Panc1 (cell line): ENCODE data around the gene APPL1.

Source experiments
- CTCF ChIP-seq: fragments of 450-650 bp; IDR thresholded peaks from 2 replicates; pipeline ENCODE4 v1.5.1; 2017; ENCODE audit warnings: mild to moderate bottlenecking
- POLR2AphosphoS5 ChIP-seq: IDR thresholded peaks from 2 replicates; pipeline ENCODE4 v1.6.1; 2012; ENCODE audit warnings: mild to moderate bottlenecking, low read depth, low read length, moderate library complexity
- SIN3A ChIP-seq: IDR thresholded peaks from 2 replicates; pipeline ENCODE4 v1.6.1; 2012; ENCODE audit warnings: low read depth, mild to moderate bottlenecking, low read length, moderate library complexity, borderline replicate concordance; ENCODE audit not compliant: insufficient read depth

GRCh38 chr3:57227204-57227929 is at the start of gene APPL1:
- peak; percentile 81 for TF ChIP-seq POLR2AphosphoS5
- no peak for TF ChIP-seq CTCF
- 0 out of 2 replicates have a peak, but pooled peaks have one; percentile 7 for TF ChIP-seq SIN3A
